Tibial nerve (tissue), 4 donors: ENCODE measurements around the gene IFIT3.
"Not testable (repeated sequence)": the region's sequence is repeated elsewhere in the genome, so short reads cannot be mapped to it uniquely, and the experiment has no call there.

Experiments
- CTCF ChIP-seq, 5 experiments: fragments of 200-600 bp in 3 of 5; fragments of 450-650 bp in 2 of 5; sonication (generic) in 3 of 5; IDR thresholded peaks; one replicate each; pipeline ENCODE4 v1.5.1; 2016 to 2019; ENCODE audit warnings: antibody characterized with exemption in 5 of 5, mild to moderate bottlenecking in 3 of 5, moderate library complexity in 2 of 5
- EP300 ChIP-seq, 2 donors: sonication (generic); formaldehyde crosslinking; IDR thresholded peaks; one replicate each; pipeline ENCODE4 v1.6.1; 2017; ENCODE audit warnings: antibody characterized with exemption in 2 of 2, mild to moderate bottlenecking in 1 of 2
- POLR2A ChIP-seq, 2 donors: fragments of 450-650 bp; IDR thresholded peaks; one replicate each; pipeline ENCODE4 v1.6.1; 2017; ENCODE audit warnings: antibody characterized with exemption in 2 of 2, mild to moderate bottlenecking in 2 of 2, moderate library complexity in 2 of 2

GRCh38 chr10:89331487-89332122, 3.8 kb downstream of the IFIT3 start:
- TF ChIP-seq CTCF, POLR2A, EP300 (IDR thresholded peaks at IDR 0.05): not testable (repeated sequence)
